ENCODE results near the gene METTL5. TPM values are rescaled to one million over a fixed set of nuclear protein-coding genes. Genes with fewer than 3 reads are reported as not detected.

The METTL5 gene
- polyA plus RNA-seq, 1 donor = 48.5 TPM

DNA sequence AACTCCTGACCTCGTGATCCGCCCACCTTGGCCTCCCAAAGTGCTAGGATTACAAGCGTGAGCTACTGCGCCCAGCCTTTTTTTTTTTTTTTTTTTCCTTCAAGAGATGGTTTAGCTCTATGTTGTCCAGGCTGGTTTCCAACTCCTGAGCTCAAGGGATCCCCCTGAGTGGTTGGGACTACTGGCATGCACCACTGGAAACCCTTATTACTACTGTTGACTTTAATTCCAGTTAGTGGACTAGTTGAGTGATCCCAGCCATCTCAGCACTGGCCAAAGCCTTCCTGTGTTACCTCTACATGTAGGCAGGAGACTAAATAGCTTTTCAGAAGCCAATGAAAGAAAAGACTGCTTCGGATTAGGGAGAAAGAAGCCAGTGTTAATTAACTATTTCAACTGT lies 34.1 kb downstream of the METTL5 start:
- no peak overlapping the region for H3K4me3 ChIP-seq (ENCODE audit: low read length)
- DNase-seq = no peak
- H3K27ac ChIP-seq (ENCODE audit: low read length) = no peak overlapping the region
- H3K4me1 ChIP-seq (ENCODE audit: control insufficient read depth, insufficient read depth, low read length) = no peaks in the 10 kb centered on the region
- no peaks in the 10 kb centered on the region for H3K9me3 ChIP-seq (ENCODE audit: control insufficient read depth, low read depth, low read length)
- no CpG with 5 or more reads among the region's 5 CpGs for WGBS (ENCODE audit: insufficient coverage, low lambda C conversion rate)
- no peaks in the 10 kb centered on the region for H3K27me3 ChIP-seq (ENCODE audit: control insufficient read depth, insufficient read depth, low read length)
- no peaks in the 10 kb centered on the region for H3K36me3 ChIP-seq (ENCODE audit: control insufficient read depth, insufficient read depth, low read length)

DNA sequence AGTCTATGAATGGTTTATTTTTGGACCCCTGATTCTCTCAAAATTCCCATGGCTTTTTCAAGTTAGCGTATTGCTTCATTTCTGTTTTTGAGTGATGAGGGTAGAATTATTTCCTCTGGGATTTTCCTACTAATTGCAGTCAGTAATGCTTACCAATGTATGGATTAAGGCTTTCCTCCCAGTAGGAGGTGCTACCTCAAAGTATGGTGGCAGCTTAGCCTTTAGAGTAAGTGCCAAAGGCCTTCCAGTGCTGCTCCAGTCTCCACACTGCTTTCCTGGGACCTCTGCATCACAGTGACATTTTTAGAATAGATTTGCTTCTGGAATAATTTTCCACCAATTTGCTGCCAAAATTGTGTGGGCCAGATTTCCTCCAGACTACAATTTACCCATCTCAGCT lies 42.2 kb downstream of the METTL5 start:
- Histone ChIP-seq H3K4me3 (ENCODE audit: low read length) (no peak overlapping the region), H3K36me3 (ENCODE audit: control insufficient read depth, insufficient read depth, low read length) (no peaks in the 10 kb centered on the region), H3K27me3 (ENCODE audit: control insufficient read depth, insufficient read depth, low read length) (no peaks in the 10 kb centered on the region), H3K9me3 (ENCODE audit: control insufficient read depth, low read depth, low read length) (no peaks in the 10 kb centered on the region), H3K4me1 (ENCODE audit: control insufficient read depth, insufficient read depth, low read length) (no peaks in the 10 kb centered on the region), H3K27ac (ENCODE audit: low read length) (no peak overlapping the region)
- 100% methylated on average over 1 of the region's 1 CpG for WGBS (ENCODE audit: insufficient coverage, low lambda C conversion rate)
- DNase-seq = no peak

DNA sequence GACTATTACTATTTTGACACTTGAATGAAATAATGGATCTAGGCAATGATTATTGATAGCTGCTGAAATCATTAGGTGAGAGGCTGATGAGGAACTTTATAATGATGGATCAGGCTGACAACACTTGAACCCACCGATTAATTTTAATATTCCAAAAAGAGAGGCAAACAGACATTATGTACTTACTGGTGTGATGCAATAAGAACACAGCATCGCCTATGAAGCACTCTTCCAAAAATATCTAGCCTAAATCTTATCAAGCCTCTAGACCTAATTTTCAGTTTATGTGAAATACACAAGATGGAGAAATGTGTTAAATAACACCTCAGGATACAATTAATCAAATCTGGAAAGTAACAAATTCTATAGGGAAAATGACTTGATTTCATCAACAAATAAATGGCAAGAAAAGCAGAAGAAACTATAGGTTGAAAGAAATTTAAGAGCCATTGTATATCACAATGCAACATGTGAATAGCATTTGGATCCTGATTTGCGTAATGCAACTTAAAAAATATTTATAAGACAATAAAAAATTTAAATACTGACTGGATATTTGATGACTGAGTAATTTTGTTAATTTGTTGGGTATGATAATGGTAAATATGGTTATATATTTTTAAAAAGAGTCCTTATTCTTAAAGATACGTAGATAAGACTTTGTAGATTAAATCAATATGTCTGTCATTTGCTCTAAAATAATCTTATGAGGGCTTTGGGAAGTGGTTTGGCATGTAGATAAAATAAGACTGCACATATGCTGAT lies 43.3 kb downstream of the METTL5 start:
- H3K27me3 ChIP-seq (ENCODE audit: control insufficient read depth, insufficient read depth, low read length) = no peaks in the 10 kb centered on the region
- H3K36me3 ChIP-seq (ENCODE audit: control insufficient read depth, insufficient read depth, low read length) = no peaks in the 10 kb centered on the region
- H3K27ac ChIP-seq (ENCODE audit: low read length) = no peak overlapping the region
- H3K4me1 ChIP-seq (ENCODE audit: control insufficient read depth, insufficient read depth, low read length) = no peaks in the 10 kb centered on the region
- WGBS (ENCODE audit: insufficient coverage, low lambda C conversion rate) = 88% methylated on average over 2 of the region's 4 CpGs
- H3K9me3 ChIP-seq (ENCODE audit: control insufficient read depth, low read depth, low read length) = no peaks in the 10 kb centered on the region
- no peak for DNase-seq
- no peak overlapping the region for H3K4me3 ChIP-seq (ENCODE audit: low read length)

DNA sequence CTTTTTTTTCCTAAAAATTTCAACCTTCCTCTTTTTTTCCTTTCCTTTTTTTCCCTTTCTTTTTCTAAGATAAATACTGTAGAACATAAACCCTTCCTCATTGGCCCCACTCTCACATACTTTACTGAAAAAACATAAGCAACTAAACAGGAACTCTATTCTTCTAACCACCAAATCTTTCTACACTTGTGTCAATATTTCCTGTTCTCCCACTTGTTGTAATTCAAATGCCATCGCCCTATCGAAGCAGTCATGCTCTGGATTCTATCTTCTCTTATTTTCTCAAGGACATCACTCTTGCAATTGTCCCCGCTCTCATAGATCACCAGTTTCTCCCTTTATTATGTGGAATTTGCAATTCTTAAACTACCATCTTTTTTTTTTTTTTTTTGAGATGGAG lies 46.3 kb downstream of the METTL5 start:
- Histone ChIP-seq H3K36me3 (ENCODE audit: control insufficient read depth, insufficient read depth, low read length) (no peaks in the 10 kb centered on the region), H3K9me3 (ENCODE audit: control insufficient read depth, low read depth, low read length) (no peaks in the 10 kb centered on the region), H3K4me3 (ENCODE audit: low read length) (no peak overlapping the region), H3K27me3 (ENCODE audit: control insufficient read depth, insufficient read depth, low read length) (no peaks in the 10 kb centered on the region), H3K27ac (ENCODE audit: low read length) (no peak overlapping the region), H3K4me1 (ENCODE audit: control insufficient read depth, insufficient read depth, low read length) (no peaks in the 10 kb centered on the region)
- 94% methylated on average over 3 of the region's 3 CpGs for WGBS (ENCODE audit: insufficient coverage, low lambda C conversion rate)
- DNase-seq = no peak

DNA sequence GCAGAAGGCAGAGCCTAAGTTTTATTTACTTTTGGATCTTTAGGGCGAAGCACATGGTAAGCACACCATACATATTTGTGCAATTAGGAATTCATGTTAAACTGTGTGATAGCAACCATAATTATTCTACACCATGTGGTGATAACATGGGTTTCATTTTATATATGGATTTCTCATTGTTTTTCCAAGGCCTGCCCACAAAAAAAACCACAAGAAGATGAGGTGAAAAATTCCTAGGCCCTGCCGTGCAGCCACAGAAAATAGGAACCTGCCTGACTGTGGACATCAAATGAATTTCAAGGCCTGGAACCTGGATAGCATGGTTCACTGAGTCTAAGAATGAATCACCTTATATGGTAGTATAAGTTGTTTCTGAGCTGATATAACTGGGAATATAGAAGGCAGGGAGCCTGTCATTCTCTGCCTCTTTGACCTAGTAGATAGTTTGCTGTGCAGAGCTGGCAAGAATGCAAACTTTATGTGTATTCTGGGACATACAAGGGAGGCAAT lies 48.4 kb downstream of the METTL5 start:
- Histone ChIP-seq H3K4me3 (ENCODE audit: low read length) (no peak overlapping the region), H3K36me3 (ENCODE audit: control insufficient read depth, insufficient read depth, low read length) (no peaks in the 10 kb centered on the region), H3K27me3 (ENCODE audit: control insufficient read depth, insufficient read depth, low read length) (no peaks in the 10 kb centered on the region), H3K4me1 (ENCODE audit: control insufficient read depth, insufficient read depth, low read length) (no peaks in the 10 kb centered on the region), H3K27ac (ENCODE audit: low read length) (no peak overlapping the region), H3K9me3 (ENCODE audit: control insufficient read depth, low read depth, low read length) (no peaks in the 10 kb centered on the region)
- DNase-seq = no peak
- 100% methylated on average over 1 of the region's 2 CpGs for WGBS (ENCODE audit: insufficient coverage, low lambda C conversion rate)

DNA sequence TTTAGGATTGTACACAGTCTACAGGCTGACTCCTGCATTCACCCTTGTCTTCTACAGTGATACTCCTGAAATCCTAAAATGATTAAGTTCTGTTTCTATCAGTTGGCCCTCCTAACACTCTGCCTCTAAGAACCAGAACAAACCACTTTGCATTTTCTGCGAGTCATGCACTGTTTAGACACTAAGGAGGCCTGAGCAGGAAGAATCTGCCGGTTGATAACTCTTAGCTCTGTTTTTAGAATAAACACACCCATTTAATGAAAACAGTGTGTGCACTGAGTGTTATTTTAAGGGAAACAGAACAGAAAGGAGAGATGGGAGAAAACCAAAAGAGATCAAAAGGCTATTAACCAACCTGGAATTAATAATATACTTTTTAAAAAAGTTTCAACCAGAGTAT lies 48.9 kb downstream of the METTL5 start:
- Histone ChIP-seq H3K9me3 (ENCODE audit: control insufficient read depth, low read depth, low read length) (no peaks in the 10 kb centered on the region), H3K4me1 (ENCODE audit: control insufficient read depth, insufficient read depth, low read length) (no peaks in the 10 kb centered on the region), H3K27ac (ENCODE audit: low read length) (no peak overlapping the region), H3K36me3 (ENCODE audit: control insufficient read depth, insufficient read depth, low read length) (no peaks in the 10 kb centered on the region), H3K27me3 (ENCODE audit: control insufficient read depth, insufficient read depth, low read length) (no peaks in the 10 kb centered on the region), H3K4me3 (ENCODE audit: low read length) (no peak overlapping the region)
- WGBS (ENCODE audit: insufficient coverage, low lambda C conversion rate) = 33% methylated on average over 1 of the region's 2 CpGs
- DNase-seq = no peak

DNA sequence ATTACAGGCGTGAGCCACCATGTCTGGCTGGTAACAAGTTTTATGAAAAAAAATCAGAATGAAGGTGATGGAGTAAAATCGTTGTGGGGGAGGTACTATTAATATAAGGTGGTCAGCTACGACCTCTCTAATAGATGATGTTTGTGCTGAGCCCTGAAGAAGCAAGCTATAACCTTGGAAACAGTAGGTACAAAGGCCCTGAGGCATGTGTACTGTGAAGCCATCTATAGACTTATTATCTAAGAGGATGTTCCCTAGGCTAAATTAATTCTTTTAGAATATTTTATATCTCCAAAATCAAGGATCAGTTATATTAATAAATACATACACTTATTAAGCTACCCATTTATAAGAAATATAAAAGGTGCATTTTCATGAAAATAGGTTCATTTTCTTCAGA lies 49.4 kb downstream of the METTL5 start:
- Histone ChIP-seq H3K36me3 (ENCODE audit: control insufficient read depth, insufficient read depth, low read length) (no peaks in the 10 kb centered on the region), H3K27me3 (ENCODE audit: control insufficient read depth, insufficient read depth, low read length) (no peaks in the 10 kb centered on the region), H3K4me3 (ENCODE audit: low read length) (no peak overlapping the region), H3K4me1 (ENCODE audit: control insufficient read depth, insufficient read depth, low read length) (no peaks in the 10 kb centered on the region), H3K9me3 (ENCODE audit: control insufficient read depth, low read depth, low read length) (no peaks in the 10 kb centered on the region), H3K27ac (ENCODE audit: low read length) (no peak overlapping the region)
- 90% methylated on average over 3 of the region's 3 CpGs for WGBS (ENCODE audit: insufficient coverage, low lambda C conversion rate)
- no peak for DNase-seq

DNA sequence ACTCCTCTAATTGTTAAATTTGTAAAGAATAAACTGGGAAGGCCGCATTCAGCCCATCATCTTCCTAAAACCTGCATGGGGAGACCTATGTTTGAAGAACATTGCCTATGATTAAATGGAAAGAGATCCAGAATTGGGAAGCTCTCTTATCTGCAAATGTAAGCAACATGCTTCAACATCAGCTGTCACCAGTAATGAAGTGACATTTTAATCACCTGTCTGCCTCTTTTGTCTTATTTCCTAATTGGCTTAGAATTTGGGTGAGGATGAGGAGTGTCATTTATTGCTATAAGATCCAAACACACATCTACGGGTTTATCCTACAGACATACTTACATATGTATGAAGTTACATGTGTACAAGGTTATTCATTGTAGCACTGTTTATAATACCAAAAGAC lies 52.1 kb downstream of the METTL5 start:
- H3K4me1 ChIP-seq (ENCODE audit: control insufficient read depth, insufficient read depth, low read length) = no peaks in the 10 kb centered on the region
- H3K27me3 ChIP-seq (ENCODE audit: control insufficient read depth, insufficient read depth, low read length) = peaks cover 14% of the 10 kb centered on the region
- no peaks in the 10 kb centered on the region for H3K36me3 ChIP-seq (ENCODE audit: control insufficient read depth, insufficient read depth, low read length)
- DNase-seq = no peak
- H3K27ac ChIP-seq (ENCODE audit: low read length) = no peak overlapping the region
- peaks cover 9% of the 10 kb centered on the region for H3K9me3 ChIP-seq (ENCODE audit: control insufficient read depth, low read depth, low read length)
- WGBS (ENCODE audit: insufficient coverage, low lambda C conversion rate) = no CpG with 5 or more reads among the region's 2 CpGs
- no peak overlapping the region for H3K4me3 ChIP-seq (ENCODE audit: low read length)

DNA sequence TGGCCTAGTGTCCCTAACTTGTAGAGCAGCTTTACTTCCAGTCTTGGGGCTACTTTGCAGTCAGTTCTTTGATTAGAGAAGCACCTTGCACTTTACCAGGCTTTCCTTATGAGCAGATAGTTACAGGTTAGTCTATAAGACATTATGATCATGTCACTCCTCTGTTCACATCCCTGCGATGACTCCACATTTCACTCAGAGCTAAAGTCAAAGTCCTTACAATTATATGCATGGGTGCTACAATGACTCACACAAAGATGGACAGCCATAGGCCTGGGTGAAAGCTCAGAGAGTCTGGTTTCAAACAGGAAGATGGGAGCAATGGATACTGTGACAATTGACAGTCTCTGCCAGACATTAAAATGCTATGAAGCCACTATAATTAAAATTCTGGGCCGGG lies 53.1 kb downstream of the METTL5 start:
- Histone ChIP-seq H3K4me3 (ENCODE audit: low read length) (no peak overlapping the region), H3K27me3 (ENCODE audit: control insufficient read depth, insufficient read depth, low read length) (peaks cover 16% of the 10 kb centered on the region), H3K4me1 (ENCODE audit: control insufficient read depth, insufficient read depth, low read length) (no peaks in the 10 kb centered on the region), H3K27ac (ENCODE audit: low read length) (peak overlapping the region; percentile 32), H3K36me3 (ENCODE audit: control insufficient read depth, insufficient read depth, low read length) (no peaks in the 10 kb centered on the region), H3K9me3 (ENCODE audit: control insufficient read depth, low read depth, low read length) (peaks cover 9% of the 10 kb centered on the region)
- WGBS (ENCODE audit: insufficient coverage, low lambda C conversion rate) = no CpG with 5 or more reads among the region's 2 CpGs
- peak; percentile 60 to 84 for DNase-seq

DNA sequence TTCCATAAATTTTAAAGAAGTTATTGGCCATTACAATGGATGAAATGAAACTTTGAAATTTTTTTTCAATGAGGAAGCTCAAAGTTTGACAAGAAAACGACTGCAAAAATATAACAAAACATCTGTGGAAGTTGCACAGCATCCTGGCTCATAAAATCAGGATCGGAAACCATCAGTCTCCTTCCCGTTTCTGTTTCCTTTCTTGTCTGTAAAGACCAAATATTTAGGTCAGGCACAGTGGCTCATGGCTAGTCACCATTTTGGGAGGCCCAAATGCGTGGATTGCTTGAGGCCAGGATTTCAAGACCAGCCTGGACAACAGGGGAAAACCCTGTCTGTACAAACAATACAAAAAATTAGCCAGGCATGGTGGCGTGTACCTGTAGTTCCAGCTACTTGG lies 53.7 kb downstream of the METTL5 start:
- no peaks in the 10 kb centered on the region for H3K36me3 ChIP-seq (ENCODE audit: control insufficient read depth, insufficient read depth, low read length)
- WGBS (ENCODE audit: insufficient coverage, low lambda C conversion rate) = no CpG with 5 or more reads among the region's 5 CpGs
- H3K27ac ChIP-seq (ENCODE audit: low read length) = peak overlapping the region; percentile 32
- H3K4me1 ChIP-seq (ENCODE audit: control insufficient read depth, insufficient read depth, low read length) = no peaks in the 10 kb centered on the region
- H3K9me3 ChIP-seq (ENCODE audit: control insufficient read depth, low read depth, low read length) = peaks cover 9% of the 10 kb centered on the region
- peaks cover 16% of the 10 kb centered on the region for H3K27me3 ChIP-seq (ENCODE audit: control insufficient read depth, insufficient read depth, low read length)
- DNase-seq = no peak
- H3K4me3 ChIP-seq (ENCODE audit: low read length) = no peak overlapping the region

Data from large intestine (tissue), 3 donors.